NCI-H146 treated with DMSO at 0.1 percent for 48 hours (cell line): ENCODE results near the gene CELSR3.

Experiments
- DNase-seq: peaks from one replicate; lab custom pipeline; 2025; ENCODE audit not compliant: unreplicated experiment; lab: John Stamatoyannopoulos, UW

Gene CELSR3

DNA sequence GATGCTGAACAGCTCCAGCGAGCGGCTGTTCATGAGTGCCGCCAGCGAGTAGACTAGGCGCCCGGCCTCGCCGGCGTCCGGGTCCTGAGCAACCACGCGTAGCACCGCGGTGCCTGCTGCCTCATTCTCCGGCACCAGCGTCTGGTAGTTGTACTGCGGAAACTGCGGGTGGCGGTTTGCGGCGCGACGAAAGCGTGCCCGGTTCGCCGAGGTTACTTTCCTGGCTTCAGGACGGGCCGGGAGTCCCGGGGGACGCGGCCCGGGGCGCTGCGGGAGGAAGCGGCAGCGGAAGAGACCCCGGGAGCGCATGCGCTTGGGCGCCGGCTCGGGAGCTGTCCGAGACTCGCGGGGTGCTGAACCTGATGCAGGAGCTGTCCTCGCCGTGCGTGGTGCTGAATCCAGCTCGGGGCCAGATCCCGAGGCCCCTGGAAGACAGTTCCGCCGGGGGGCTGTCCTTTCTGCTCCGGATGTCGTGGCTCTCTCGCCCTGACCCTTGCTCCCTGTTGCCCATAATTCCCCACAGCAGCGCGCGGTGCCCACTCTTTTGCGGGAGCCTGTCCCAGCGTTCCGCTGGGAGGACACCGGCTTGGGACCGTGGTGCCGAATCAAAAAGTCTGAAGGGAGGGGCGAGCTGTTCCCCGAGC is 1.1 kb downstream of the CELSR3 start:
- no peak for DNase-seq

DNA sequence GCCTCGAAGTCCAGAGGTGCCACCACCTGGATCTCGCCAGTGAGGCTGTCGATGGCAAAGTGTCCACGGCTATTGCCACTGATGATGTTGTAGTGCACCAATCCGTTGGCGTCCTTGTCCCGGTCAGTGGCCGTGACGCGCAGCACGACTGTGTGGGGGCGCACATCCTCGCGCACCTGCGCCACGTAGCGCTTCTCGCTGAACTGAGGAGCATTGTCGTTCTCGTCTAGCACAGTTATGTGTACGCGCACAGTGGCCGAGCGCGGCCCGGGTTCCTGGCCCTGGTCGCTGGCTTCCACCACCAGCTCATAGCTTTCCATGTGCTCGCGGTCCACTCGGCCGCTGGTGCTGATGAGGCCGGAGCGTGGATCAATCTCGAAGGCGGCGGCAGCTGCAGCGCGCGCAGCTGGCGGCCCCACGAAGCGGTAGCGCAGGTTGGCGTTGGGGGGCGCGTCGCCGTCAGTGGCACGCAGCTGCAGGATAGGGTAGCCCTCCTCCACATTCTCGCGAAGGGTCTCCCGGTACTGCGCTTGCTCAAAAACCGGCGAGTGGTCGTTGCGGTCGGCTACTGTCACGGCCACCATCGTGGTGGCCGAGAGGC is 1.8 kb downstream of the CELSR3 start:
- no peak for DNase-seq

DNA sequence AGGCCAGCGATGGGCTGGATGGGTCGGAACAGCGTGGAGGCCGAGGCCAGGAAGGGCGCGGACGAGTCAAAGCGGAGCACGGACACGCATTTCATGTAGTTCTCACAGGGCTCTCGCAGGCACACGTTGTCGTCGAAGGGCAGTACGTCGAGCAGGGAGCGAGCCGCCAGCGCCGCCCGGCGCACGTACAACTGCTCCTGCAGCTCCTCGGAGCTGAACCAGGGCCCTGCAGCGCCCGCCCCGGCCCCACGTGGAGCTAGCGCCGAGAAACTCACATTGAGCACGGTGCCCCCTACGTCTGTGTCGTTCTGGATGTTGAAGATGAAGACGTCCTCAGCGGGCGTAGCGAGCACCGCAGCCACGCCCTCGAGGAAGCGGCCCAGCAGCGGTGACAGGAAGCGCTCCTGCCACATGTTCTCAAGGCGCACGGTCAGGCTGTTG is 5.8 kb downstream of the CELSR3 start:
- DNase-seq: no peak

DNA sequence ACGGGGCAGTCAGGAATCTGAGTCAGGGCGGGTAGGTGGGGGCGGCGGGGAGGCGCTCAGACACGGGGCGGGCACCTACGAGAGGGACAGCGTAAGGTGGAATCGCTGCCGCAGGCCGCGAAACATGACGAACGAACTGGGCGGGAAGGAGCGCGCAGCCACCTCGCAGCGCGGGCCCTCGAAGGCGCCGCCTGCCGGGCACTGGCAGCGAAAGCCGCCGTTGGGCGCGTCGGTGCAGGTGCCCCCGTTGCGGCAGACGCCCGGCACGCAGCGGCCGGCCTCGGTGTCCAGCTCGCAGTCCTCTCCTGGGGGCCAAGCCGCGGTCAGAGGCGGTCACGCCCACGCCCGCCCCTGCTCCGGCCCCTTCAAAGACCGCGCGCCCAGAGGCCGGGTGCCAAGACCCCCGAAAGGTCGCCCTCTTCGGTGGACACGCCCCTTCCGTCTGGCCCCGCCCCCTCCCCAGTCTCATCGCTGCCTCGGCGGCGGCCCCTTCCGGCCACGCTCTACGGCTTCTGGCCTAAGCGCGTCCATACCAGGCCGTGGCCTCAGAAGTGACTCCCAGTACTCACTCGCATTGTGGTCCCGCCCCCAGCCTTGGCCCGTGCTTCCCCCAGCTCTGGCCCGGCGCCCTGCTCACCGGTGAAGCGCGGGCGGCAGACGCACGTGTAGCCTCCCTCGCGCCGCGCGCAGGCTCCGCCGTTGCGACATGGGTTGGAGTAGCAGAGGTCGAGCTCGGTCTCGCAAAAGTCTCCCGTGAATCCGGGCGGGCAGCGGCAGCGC is 6.4 kb downstream of the CELSR3 start:
- DNase-seq: no peak

DNA sequence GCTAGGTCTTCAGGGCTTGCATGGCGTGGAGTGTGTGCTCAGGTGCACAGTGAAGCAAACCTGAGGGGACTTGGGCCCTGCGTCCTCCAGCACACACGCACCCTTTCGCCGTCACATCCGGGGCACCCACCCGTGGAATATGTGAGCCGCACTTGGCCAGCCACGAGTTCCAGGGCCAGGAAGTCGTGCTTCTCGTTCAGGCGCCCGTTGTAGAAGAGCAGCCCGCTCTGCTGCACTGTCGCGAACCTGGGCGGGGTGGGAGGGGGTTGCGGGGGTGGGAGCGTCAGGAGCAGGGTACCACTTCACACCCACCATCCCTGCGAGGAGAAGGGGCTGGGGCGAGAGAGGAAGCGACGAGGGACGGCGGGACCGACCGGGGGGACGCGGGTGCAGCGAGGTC is 7.1 kb downstream of the CELSR3 start:
- DNase-seq: no peak

DNA sequence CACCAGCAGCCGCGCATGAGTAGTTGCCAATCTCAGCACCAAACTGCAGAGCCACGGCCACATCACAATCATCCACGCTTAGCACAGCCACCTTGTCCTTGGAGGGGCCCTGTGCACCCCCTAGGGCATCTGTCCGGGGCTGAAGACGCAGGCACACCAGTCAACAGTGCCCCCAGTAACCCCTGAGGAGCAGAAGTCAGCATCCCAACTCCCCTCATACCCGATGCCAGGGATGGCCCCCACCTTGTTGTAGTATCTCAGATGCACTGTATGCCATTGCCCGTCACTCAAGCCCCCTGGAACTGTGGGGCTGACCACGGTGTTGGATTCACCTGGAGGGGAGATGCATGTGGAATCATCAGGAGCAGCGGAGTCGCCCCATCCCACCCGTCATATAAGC is 7.6 kb downstream of the CELSR3 start:
- DNase-seq: no peak

DNA sequence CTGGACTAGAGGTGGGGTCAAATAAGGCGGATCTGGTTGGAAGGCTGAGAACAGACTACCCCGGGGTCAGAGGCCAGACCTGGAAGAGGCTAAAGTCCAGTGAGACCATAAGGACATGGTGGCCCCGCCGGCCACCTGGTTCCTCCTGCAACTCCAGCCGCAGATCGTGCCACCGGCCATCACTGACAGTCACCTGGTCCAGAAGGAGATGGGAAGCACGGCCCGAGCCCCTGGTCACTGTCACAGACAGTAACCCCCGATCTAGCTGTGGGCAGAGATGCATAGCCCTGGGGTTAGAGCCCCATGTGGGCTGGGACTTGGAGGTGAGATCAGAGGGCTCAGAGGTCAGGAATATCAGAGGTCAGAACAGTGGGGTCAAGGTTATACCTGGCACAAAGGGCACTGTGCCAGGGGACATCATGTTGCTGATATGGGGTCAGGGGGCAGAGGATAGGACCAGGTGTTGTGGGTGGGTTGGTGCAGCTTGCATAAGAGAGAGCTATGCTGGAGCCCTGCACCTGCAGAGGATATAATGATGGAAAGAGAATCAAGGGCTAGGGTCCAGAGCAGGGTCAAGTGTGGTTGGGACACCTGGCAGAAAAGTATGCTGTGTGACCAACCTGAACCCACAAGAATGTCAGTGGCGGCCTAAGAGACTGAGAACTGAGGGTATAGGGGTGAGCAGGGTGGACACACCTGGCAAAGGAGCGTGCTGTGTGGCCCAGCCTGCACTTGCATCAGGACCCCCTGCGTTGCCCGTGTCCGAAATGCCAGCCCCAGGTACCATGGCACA is 9.6 kb downstream of the CELSR3 start:
- DNase-seq: no peak

DNA sequence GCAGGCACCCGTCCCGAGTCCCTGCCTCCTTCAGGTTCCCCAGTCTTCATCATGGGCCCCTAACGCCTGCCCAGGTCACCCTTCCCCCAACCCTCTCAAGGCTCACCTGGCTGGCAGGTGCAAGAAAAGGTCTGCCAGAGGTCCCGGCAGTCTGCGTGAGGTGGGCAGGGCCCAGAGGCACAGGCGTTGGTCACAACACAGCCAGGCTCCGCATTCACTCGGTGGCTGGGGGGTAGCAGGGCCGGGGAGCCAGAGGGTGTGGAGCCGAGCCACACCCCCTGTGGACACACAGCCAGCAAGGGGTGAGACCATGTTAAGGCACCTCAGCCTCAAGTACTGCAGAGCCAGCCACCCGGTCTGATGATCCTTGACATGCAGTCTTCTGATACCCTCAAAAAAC is 10.9 kb downstream of the CELSR3 start:
- DNase-seq: no peak

DNA sequence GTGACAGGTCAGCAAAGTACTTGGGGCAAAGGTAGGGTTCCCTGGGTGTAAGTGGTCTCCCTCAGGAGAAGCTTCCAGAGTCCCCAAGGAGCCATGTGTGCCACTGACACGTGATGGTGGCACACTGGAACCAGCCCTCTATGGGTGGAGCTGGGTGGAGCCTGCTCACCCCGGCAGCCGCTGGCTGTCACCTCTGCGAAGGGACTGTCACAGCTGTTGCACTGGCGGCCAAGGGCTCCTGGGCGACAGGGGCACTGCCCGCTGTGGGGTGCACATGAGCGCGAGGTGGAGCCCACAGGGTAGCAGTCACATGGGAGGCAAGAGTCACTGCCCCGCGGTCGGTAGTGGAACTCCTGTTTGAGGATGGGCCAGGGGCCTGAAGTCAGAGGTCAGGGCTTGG is 12.0 kb downstream of the CELSR3 start:
- DNase-seq: no peak

DNA sequence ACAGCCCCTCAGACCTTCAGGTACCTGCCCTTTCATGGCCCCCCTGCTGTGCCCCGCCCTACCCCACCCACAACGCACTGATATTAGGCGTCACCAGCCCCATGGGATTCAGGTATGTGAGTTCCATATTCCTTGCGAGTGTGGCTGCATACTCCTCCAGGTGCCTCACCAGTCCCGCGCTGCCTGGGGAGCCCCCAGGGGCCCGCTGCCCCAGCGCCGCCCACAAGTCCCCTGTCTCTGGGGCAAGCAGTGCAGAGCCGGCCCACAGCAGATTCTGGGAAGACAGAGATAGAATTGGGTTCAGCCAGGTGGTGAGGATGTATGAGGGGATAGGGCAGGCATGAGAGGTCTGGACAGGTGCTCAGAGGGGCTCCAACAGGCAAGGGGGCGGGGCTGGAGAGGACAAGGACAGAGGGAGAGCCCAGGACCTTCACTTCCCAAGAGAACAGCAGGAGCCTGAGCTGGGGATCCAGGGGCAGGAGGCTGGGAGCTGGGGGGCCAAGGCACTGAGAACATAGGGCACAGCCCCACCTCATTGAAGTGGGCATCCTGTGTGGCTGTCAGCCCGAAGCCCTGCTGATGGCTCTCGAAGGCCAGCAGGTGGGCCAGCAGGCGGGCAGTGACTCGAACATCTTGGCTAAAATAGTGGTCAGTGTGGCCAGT is 14.4 kb downstream of the CELSR3 start:
- no peak for DNase-seq

DNA sequence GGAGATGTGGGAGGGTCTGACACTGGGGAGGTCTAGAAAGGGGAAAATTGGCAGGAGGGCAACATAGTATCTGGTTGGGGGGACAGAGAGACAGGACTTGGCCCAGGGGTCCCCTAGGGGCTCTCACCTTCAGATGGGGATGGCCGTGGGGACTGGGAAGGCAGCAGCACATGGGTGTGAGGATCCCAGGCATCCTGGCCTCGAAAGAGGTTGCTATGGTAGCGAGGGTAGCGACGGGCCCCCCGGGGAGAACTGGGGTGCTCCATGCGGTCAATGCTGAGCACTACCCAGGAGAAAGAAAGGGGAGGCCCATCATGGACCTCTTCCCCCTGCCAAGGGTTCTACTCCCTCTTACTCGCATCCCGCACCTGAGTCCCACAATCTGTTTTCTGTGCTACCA is 15.0 kb downstream of the CELSR3 start:
- no peak for DNase-seq

DNA sequence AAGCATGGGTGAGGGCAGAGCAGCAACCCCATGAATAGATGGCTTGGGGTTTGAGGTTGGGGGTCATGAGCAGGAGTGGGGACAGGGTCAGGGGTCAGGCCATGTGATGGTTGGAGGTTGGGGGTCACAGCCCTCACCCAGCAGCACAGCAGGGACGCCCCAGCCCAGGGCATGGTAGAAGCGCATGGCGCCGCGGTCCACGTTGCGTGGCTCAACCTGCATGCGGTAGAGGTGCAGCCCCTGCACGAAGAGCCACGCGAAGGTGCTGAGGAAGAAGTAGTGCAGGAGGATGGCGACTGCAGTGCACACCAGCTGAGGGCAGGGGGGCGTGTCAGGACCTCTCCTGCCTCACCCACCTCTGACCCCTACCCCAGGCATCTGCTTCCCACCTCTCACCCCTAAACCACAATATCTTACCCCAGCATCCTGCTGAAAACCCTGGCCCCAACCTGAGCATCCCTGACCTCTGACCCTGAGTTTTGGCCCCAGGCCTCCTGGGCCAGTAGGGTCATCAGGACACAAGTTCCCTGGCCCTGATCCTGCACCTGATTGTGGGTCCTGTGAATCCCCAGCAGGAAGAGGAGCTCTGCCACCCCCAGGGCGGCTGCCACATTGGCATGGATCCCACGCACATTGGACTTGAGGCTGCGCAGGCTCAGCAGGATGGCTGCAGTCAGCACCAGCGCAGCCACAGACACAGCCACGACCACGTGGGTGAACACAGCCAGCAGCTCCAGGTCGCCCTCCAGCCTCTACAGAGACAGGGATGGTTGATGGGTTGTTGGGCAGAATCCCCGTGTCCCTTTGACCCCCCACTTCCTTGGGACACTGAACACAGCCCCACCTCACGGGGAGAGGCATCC is 17.6 kb downstream of the CELSR3 start:
- no peak for DNase-seq

DNA sequence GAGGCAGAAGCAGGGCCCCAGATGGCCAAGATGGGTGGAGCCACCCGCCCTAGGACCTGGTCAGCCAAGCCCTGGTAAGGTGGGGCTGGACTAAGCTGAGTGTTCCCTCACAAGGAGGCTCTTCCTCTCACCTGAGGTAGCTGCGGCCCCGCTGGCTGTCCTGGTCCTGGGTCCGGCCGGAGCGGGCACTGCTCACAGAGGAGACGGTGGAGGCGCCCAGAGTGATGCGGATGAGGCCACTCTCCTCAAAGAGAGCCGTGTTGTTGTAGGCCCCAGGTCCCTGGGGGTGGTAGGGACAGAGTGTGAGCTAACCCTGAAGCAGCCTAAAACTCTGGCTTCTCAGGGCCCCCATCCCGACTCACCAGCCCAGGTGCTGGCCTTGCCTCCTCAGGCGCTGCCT is 20.1 kb downstream of the CELSR3 start:
- DNase-seq: no peak

DNA sequence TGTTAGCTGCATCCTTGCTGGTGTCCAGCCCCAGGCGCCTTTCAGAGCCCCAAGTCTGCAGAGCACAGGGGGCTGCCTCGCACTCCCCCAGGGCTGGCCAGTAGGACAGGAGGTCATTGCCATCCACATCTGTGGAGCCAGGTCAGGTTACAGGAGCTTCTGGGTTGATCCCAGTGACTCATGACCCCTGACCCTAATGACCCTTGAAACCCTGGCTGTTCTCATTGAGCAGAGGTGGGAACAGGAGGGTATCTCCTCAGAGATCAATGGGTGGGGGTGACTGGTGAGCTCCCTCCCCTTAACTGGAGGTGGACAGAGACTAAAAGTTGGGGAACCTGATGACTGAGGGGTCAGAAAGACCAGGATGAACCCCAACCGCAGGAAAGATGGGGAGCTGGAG is 21.3 kb downstream of the CELSR3 start:
- no peak for DNase-seq

DNA sequence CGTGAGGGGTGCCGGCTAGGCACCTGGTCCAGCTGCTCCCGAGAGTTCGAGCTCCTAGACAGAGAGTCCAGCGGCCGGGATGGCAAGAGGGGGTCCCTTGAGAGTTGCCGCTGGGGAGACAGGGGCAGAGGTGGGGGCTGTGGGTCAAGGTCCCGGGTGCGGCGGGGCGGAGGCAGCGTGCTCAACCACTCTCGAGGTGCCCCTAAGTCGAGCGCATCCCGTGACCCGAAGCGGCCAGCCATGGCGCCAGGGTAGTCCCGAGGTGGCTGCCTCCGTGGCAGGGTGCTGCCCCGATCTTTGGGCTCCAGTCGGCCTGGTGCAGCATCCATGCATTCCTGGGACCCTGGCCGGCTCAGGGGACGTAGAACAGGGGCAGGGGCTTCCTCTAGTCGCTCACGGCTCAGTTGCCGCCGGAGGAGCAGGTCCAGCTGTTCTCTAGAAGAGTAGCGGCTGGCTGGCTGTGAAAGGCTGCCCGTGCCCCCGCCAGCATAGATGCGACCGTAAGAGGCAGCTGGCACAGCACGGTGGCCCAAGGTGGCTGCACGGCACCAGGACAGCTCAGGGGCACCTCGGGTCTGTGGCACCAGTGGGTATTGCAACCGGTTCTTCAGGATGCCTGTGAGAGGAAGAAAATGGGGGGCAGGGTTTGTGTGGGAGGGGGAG is 22.6 kb downstream of the CELSR3 start:
- no peak for DNase-seq

DNA sequence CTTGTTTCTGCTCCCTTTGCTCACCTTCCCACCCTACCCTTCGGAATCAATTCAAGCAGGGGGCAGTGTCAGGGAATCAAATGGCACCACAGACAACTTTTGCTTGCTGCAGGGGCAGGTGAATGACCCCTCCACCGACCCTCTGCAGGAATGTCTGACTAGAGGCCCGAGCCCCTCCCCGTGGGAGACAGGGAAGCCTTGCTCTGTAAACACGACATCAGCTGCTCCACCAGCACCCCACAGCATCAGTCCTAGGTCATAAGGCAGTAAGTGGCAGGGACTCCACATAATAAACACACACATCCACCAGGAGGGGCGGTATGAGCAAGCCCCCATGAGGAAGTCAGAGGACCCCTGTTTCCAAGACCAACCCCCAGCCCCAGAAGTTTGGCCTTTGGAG is 25.4 kb downstream of the CELSR3 start:
- DNase-seq: no peak

DNA sequence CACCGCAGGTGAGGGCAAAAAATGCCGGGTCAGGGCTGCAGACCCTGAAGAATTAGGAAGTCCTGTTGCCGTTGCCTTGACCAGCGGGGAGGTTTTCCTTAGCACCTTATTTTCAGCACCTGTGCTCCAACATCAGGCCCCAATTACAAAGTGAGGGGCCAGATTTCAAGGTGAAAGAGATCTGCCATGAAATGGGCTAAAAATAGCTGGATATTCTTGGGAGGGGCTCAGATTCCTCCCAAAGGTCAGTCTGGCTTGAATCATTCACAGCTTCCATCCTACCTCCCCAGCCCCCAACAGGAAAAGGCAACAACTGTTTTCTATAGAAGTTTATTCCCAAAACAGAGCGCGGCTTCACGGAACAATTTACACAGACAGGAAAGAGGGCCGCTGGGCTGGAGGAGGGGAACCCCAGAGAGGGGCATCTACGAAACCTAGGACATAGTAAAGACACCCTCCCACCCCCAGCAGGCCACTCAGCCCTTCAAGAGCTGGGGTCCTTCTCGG is 26.5 kb downstream of the CELSR3 start:
- DNase-seq: no peak

DNA sequence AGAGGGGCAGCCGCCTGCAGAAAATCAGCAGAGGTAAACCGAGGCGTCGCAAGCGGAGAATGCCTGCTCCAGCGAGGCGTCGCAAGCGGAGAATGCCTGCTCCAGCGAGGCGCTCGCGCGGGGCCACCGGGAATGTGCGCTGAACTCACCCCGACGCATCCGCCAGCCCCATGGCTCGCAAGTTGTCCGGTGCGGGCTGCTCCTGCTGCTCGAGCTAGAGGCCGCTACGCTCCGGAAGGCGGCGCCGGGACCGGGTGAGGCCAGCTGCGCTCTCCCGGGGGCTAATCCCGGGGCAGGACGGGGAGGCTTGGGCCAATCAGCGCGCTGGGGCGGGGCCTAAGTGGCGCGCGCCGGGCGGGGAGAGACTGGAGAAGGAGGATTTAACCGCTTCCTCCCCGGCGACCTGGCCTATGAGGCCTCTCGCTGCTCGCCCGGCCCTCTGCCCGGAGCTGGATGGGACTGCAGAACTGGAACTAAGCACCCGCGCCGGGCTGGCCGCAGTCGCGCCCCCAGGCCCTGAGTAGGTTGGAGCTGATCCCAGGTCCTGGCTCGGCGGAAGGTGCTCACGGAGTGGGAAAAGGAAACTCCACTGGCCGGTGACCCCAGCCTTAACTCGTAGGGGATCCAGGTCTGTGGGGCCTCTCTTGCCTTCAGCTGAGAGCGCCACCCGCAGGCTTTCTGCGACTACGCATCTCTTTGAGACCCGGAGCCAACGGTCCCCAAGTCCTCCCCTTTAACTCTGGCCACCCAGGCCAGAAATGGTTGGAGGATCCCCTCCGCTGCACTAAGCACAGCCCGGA is 27.3 kb downstream of the CELSR3 start, which contains the start of gene SLC26A6:
TSS of gene SLC26A6 (minus strand) at position 240 of the 800 bp plus-strand sequence. CDS start at position 172, 68 bp downstream.
- DNase-seq: peak; percentile 80
